ENCODE data around the gene RASSF3.
"Not testable (repeated sequence)": the region's sequence is repeated elsewhere in the genome, so short reads cannot be mapped to it uniquely, and the experiment has no call there.

RASSF3 gene

DNA sequence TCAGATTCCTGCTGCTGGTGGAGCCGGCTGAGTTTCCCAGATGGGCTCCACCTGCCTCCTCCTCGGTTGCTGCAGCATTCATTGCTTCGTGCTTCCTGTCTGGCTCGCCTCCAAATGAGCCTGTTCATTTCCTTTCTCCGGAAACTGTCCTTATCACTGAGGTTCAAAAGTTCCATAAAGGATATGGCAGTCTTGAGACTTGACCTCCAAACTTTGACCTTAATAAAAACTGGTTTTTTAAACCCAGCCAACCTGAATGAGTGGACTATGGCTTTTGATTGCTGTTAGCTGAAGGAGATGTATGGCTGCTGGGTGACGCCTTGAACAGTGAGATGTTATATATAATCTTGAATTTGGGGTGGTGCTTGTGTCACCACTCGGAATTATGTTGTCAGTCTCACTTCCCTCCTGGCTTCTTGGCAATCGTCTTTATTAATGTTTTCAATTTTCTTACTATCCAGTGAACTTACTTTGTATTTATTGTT is 62.7 kb downstream of the RASSF3 start:
- no peak for DNase-seq

GRCh38 chr12:64673490-64674169 is 63.3 kb downstream of the RASSF3 start:
- DNase-seq = no peak

- DNase-seq = peak; percentile 56
Measured at GRCh38 chr12:64674367-64674922, 64.2 kb downstream of the RASSF3 start.

DNA sequence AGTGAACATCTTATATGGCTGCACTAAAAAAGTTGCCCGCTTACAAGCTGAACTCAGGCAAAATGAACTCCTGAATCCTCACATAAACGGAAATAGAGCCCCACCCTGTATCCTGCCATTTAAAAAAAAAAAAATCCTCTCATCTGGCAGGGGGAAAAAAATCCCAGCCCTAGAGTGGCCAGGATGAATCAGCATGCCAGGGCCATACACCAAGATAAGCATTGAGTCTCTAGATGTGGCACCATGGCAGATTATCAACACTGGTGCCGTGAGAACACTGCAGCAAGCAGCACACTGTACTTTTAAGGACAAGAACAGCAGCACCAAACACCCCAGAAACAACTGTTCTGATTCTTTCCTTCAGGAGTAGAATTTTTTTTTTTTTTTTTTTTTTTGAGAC is 65.5 kb downstream of the RASSF3 start:
- DNase-seq = no peak

- DNase-seq = no peak
Measured at GRCh38 chr12:64678248-64678647, 68.0 kb downstream of the RASSF3 start.

DNA sequence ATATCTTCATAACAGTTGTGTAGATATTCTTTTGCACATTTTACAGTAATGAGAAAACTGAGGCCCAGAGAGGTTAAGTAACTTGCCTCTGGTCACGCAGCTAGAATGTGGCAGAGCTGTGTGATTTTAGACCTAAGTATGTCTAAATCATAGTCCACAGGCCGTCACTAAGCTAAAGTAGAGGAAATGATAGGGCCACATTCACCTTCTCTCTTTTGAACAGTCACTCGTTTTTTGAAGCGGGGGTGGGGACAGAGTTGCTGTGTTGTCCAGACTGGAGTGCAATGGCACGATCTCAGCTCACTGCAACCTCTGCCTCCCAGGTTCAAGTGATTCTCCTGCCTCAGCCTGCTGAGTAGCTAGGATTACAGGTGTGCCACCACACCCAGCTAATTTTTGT is 68.5 kb downstream of the RASSF3 start:
- no peak for DNase-seq

DNA sequence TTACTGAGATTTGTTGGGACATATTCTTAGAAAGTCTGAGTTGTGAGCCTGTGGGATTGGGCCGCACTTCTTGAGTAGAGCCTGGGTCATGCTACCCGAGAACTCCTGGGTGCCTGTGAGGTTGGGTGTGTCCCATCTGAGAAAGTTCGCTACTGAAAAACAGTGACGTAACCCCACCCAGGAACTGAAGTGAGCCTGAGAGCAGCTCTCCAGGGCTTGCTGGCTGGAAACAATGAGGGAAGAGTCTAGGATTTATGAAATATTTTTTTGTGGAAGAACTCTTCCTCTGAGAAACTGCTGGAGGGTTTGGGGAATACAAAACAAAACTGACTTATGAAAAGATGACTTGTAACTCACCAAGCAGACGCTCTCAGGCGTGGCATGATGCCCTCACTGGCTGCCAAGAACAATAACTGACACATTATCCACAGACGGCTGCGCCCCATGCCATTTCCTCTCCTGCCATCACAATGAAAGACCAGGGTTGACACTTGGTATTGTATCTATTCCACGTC is 69.2 kb downstream of the RASSF3 start:
- DNase-seq = peak; percentile 64

DNA sequence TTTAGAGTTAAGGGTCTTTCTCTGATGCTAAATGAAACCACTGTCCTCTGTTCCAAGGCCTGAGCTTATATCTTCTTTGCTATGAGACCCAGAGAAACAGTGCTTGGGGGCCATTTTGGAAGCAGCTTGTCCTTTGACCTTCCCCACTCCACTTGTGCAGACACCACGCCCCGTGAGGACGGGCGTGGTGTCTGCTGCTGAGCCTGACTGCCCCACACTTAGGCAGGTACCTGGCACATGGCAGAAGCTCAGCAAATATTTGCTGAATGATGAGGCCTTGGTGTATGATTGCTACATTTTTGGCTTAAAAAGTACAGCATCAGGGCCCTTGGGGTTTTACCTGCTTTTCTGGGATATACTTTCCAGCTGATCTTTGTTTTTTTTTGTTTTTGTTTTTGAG is 69.9 kb downstream of the RASSF3 start:
- no peak for DNase-seq

DNA sequence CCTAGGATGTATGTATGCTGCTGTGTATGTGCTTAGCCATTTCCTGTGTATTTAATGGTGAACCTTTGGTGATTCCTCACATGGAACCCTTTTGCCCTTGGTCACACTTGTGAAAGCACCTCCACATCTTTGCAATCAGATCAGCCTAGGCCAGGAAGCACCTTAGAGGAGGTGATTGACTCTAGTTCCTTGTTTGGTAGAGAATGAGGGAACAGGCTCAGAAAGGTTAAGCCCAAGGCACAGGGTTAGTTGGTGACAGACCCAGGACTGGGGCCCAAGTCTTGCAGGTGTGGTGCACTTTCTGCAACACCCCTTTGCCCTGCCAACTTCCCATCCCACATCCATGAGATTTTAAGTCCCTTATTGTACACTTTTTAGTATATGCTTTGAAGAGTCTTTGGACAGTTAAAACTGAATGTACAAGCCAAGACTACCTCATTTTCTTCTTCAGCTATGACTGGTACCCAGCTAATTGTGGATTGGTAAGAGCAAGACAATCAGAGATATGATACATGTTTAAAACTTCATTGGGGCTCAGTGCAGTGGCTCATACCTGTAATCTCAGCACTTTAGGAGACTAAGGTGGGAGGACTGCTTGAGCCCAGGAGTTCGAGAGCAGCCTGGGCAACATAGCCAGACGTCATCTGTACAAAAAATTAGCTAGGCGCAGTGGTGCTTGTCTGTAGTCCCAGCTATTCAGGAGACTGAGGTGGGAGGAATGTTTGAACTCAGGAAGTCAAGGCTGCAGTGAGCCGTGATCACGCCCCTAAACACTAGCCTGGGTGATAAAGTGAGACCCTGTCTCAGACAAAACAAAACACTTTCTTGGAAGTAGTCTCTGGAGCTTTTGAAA is 71.1 kb downstream of the RASSF3 start:
- no peak for DNase-seq

DNA sequence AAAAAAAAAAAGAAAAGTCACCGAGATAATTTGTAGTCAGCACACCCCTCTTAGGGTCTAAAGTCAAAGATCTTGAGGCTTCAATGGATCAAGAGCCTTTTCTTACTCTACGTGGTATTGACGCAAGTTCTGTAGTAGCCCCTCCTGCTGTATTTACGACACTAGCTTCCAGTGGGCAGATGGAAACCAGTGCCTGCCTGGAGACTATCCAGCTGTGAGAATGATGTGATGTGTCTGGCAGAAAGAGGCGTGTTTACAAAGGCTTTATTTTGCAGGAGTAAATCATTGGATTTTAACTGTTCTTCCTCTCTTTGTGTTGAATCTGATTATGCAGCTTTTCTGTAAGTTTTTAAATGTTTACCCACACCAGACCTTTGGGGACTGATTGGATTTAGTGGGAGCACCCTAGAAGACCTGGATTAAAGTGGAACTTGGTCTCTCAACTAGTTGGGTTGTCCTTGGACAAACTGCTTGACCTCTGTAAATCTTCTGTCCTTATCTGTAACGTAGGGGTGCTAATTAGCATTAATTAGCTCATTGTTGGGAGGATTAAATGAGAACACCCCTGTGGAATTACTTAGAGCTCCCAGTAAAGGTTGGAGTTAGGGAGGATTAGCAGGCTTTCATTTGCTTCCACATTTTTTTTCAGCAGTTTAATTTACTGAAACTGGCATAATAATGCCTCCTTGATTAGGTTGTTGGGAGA is 72.4 kb downstream of the RASSF3 start:
- no peak for DNase-seq

GRCh38 chr12:64683816-64684543 is 73.7 kb downstream of the RASSF3 start:
- DNase-seq = no peak

DNA sequence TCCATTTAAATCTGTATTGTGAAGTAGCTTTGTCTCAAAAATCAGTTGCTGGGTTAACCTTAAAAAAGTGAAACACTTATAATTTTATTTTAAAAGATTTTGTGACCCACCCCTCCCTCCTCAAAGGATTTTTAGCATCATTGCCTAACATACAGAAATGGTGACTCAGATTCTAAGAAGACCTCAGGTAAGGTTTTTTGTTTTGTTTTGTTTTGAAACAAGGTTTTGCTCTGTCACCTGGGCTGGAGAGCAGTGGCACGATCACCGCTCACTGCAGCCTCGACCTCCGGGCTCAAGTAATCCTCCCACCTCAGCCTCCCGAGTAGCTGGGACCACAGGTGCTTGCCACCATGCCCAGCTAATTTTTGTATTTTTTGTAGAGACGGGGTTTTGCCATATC is 74.8 kb downstream of the RASSF3 start:
- no peak for DNase-seq

GRCh38 chr12:64685605-64686004 is 75.3 kb downstream of the RASSF3 start:
- no peak for DNase-seq

DNA sequence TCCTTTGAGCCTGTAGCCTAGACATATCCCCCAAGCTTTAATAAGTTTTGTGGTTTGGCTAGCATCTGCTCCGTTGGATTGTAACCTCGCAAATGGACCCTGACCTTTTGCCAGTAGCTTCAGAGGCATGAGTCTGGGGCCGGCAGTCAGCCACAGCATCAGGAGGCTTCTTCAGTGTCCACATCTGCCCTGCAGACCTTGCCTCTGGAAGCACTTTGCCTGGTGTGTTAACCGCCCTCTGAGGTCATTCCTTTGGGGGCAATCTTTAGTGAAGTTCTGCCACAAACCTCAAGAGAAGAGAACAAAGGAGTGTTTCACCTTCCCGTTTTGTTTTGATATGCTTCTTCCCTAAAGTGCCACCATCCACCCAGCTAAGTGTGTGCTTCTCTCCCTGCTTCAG is 77.5 kb downstream of the RASSF3 start:
- no peak for DNase-seq

DNA sequence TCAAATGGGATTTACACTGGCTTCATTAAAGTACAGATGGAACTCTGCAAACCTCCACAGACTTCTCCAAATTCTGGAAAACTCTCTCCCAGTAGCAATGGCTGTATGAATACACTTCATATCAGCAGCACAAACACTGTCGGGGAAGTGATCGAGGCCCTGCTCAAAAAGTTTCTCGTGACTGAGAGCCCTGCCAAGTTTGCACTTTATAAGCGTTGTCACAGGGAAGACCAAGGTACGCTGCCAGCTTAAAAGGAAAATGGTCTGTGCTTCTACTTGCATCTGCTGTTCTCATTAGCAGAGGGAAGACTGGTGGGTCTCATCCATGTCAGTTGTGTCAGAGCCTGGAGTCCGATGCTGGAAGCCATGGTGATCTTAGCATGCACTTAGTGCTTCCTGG is 77.9 kb downstream of the RASSF3 start:
- no peak for DNase-seq

DNA sequence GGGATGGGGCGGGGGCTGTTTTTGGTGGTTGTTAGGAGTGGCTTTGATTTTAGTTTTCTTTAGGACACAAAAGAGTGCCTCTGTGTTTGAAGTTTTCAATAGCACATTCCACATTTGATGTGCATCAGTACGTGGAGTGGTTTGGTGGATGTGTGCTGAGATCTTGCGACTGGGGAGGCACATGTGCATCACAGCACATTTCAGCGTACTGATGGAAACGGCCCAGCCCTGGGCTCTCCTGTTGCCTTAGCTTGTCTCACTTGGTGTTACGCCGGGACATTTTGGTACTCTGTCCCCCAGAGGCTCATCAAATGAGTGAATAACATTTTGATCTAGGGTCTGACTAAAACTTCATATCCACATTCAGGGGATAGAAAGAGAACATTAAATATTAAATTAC is 78.4 kb downstream of the RASSF3 start:
- no peak for DNase-seq

- DNase-seq = not testable (repeated sequence)
Measured at GRCh38 chr12:64690236-64690635, 79.9 kb downstream of the RASSF3 start.

DNA sequence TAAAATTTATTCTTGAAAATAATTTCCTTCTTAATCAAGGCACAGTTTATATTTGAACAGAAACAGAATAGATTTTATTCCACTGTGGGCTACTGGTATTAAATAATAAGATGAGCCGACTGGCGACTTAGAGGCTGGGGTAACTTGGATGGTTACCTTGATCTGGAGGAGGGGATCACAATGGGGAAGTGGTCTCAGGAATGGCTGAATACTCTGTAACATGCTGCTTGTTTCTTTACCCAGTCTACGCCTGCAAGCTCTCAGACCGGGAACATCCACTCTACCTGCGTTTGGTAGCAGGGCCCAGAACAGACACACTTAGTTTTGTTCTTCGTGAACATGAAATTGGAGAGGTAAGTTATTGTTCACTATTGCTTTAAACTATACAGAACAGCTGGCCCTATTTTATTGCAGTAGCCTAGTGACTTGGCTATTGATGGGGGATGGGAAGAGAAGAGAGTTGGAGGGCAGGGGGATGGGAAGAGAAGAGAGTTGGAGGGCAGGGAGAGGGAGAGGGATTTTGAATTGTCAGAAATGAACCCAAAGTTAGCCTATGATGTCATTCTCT is 81.0 kb downstream of the RASSF3 start:
- DNase-seq = no peak

DNA sequence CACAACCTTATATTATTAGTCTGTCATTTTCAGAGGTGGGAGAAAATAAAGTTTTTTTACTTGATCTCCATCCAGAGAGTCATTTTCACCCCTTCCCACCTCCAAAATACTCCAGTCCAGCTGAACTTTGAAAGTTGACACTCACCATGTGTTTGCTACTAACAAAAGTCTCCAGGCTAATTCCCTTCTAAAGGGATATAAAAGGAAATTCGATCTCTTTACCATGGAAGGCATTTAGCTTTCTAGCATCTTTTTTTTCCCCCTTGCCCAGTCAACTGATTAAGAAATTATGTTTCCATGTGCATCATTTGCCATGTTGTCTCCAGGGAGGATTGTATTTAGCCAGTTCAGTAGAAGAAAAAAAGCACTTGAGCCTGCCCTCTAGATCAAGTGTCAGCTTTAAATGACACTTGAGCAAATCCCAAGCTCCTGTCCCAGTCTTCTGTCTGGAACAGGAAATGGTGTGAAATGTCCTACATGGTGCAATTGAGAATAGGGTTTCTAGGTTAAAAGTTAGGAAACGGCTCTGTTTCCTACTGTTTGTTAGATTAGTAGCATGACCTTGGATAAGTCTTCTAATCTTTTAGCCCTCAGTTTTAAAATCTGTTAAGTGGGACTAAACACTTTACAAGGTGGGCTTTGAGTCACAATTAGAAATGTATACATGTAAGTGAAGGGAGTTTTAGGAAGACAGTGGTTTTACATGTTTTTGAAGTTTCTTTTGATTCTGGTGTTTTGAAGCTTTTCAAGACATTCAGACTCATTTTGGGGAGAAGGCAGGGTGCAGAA is 81.7 kb downstream of the RASSF3 start:
- no peak for DNase-seq

- no peak for DNase-seq
Measured at GRCh38 chr12:64694130-64695040, 84.1 kb downstream of the RASSF3 start.
